ENCODE measurements around the gene SLC25A6.
"Not testable (repeated sequence)": the region's sequence is repeated elsewhere in the genome, so short reads cannot be mapped to it uniquely, and the experiment has no call there.

SLC25A6 gene

DNA sequence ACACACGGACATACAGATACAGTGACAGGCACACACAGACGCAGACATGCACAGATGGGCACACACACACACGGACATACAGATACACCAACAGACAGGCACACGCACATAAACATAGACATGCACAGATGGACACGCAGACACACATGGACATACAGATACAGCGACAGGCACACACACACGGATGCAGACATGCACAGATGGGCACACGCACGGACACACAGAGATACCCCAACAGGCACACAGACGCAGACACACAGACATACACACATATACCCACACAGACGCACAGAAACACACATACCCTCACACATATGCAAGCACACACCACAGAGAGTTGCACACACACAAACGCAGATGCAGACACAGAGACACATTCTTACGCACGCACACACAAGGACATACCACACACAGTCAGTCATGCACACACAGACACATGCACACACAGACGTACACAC lies 24.4 kb upstream of the SLC25A6 start:
- DNase-seq (ENCODE audit: low read depth in 3 of 3, low spot score in 1 of 3) = no peak

GRCh38 chrX:1412551-1413161 lies 20.7 kb upstream of the SLC25A6 start:
- no peak for DNase-seq (ENCODE audit: low read depth in 3 of 3, low spot score in 1 of 3)

- no peak for DNase-seq (ENCODE audit: low read depth in 3 of 3, low spot score in 1 of 3)
These were observed 19.4 kb upstream of the SLC25A6 start for GRCh38 chrX:1411326-1411725.

DNA sequence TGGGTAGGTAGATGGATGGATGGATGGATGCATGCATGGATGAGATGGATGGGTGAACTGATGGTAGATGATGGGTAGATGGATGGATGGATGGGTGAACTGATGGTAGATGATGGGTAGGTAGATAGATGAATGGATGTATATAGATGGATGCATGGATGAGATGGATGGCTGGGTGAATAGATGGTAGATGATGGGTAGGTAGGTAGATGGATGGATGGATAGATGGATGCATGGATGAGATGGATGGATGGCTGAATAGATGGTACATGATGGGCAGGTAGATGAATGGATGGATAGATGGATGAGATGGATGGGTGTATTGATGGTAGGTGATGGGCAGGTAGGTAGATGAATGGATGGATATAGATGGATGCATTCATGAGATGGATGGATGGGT lies 15.1 kb upstream of the SLC25A6 start:
- DNase-seq (ENCODE audit: low read depth in 3 of 3, low spot score in 1 of 3) = no peak

DNA sequence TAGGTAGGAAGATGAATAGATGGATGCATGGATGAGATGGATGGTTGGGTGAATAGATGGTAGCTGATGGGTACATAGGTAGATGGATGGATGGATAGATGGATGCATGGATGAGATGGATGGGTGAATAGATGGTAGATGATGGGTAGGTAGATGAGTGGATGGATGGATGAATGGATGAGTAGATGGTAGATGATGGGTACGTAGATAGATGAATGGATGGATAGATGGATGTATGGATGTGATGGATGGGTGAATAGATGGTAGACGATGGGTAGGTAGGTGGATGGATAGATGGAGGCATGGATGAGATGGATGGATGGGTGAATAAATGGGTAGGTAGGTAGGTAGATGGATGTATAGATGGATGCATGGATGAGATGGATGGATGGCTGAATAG lies 13.9 kb upstream of the SLC25A6 start:
- DNase-seq (ENCODE audit: low read depth in 3 of 3, low spot score in 1 of 3) = not testable (repeated sequence)

DNA sequence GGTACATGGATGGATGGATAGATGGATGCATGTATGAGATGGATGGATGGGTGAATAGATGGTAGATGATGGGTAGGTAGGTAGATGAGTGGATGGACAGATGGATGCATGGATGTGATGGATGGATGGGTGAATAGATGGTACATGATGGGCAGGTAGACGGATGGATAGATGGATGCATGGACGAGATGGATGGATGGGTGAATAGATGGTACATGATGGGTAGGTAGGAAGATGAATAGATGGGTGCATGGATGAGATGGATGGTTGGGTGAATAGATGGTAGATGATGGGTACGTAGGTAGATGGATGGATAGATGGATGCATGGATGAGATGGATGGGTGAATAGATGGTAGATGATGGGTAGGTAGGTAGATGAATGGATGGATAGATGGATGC lies 12.0 kb upstream of the SLC25A6 start:
- not testable (repeated sequence) for DNase-seq (ENCODE audit: low read depth in 3 of 3, low spot score in 1 of 3)

- DNase-seq (ENCODE audit: low read depth in 3 of 3, low spot score in 1 of 3) = no peak
These were observed 11.3 kb upstream of the SLC25A6 start for GRCh38 chrX:1403228-1403627.

- no peak for DNase-seq (ENCODE audit: low read depth in 3 of 3, low spot score in 1 of 3)
These were observed 9.9 kb upstream of the SLC25A6 start for GRCh38 chrX:1401611-1402430.

DNA sequence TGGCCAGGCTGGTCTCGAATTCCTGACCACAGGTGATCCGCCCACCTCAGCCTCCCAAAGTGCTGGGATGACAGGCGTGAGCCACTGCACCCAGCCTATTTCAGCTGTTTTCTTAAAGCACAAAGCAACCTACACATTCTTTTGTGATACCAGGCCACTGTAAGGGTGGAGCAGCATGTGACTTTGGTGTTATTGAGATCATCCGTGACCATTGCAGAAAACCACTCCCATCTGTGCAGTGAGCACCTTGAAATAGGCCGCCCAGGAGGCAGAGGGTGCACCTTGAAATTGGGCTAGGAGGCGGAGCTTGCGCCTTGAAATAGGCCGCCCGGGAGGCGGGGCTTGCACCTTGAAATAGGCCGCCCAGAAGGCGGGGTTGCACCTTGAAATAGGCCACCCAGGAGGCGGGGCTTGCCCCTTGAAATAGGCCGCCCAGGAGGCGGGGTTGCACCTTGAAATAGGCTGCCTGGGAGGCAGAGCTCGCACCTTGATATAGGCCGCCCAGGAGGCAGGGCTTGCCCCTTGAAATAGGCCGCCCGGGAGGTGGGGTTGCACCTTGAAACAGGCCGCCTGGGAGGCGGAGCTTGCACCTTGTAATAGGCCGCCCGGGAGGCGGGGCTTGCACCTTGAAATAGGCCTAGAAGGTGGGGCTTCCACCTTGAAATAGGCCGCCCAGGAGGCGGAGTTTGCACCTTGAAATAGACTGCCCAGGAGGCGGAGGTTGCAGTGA lies 9.0 kb upstream of the SLC25A6 start:
- DNase-seq (ENCODE audit: low read depth in 3 of 3, low spot score in 1 of 3) = no peak

DNA sequence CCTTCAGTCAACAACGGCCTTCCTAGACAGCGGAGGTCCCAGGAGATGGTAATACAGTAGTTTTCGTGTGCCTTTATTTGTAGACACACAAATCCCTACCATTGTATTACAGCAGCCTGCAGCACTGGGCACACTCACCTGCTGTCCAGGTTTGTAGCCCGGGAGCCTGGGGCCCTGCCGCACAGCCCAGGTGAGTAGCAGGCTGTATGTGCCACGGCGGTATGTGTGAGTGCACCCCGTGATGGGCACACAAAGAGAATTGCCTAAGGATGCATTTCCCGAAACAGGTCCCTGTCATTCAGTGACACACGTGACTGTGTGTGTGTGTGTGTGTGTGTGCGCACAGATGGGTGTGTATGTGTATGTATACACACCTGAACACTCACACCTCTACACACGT lies 8.1 kb upstream of the SLC25A6 start:
- DNase-seq (ENCODE audit: low read depth in 3 of 3, low spot score in 1 of 3) = no peak

GRCh38 chrX:1398431-1399340 lies 6.8 kb upstream of the SLC25A6 start:
- no peak for DNase-seq (ENCODE audit: low read depth in 3 of 3, low spot score in 1 of 3)

DNA sequence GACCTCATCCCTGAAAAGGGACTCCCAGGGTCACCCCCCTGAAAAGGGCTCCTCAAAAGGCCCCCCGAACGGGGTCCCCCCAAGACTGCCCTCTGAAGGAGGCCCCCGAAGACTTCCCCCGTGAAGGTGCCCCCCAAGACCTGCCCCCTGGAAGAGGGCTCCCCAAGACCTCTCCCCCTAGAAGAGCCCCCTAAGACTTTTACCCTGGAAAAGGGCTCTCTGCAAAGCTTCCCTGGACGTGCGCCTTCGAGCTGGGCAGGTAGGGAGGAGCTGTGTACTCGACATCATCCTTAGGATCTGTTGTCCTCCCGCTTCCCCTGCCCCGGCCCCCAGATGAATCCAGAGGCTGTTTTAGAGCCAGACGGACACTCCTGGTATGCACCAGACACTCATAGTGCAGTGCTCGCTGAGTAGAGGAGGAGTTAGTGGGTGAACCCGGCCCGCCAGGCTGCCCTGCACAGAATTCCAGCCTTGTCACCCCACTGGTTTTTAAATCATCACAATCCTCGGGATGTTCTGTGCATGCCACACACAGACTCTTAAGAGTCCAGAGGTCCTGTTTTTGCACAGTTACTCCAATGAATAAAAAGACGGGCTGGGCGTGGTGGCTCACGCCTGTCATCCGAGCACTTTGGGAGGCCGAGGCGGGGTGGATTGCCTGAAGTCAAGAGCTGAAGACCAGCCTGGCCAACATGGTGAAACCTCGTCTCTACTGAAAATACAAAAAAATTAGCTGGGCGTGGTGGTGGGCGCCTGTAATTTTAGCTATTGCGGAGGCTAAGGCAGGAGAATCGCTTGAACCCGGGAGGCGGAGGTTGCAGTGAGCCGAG lies 5.7 kb upstream of the SLC25A6 start:
- DNase-seq (ENCODE audit: low read depth in 3 of 3, low spot score in 1 of 3) = no peak

DNA sequence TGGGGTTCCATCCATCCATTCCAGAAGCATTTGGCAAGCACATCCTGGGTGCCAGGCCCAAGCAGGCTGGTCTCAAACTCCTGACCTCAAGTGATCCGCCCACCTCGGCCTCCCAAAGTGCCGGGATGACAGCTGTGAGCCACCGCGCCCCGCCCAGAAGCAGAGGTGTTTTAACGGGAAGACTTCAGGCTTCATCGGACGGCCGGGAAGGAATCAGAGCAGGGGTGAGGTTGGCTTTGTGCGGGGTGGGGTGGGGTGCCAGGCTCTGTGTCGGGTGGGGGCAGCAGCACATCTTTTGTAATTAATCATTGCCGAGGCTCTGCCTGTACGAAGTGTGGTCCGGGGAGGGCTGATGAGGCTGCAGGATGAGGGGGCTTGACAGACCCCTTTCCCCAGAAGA lies 5.1 kb upstream of the SLC25A6 start:
- DNase-seq (ENCODE audit: low read depth in 3 of 3, low spot score in 1 of 3) = no peak

DNA sequence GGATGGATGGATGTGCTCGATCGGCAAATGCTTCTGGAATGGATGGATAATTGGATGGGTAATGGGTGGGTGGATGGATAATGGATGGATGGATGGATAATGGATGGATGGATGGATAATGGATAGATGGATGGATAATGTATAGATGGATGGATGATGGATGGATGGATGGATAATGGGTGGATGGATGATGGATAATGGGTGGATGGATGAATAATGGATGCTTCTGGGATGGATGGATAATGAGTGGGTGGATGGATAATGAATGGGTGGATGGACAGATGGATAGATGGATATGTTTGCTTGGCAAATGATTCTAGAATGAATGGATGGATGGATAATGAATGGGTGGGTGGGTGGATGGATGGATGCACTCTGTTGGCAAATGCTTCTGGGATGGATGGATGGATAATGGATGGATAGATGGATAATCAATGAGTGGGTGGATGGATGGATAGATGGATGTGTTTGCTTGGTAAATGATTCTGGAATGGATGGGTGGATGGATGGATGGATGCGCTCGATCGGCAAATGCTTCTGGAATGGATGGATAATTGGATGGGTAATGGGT lies 3.8 kb upstream of the SLC25A6 start:
- DNase-seq (ENCODE audit: low read depth in 3 of 3, low spot score in 1 of 3) = no peak

DNA sequence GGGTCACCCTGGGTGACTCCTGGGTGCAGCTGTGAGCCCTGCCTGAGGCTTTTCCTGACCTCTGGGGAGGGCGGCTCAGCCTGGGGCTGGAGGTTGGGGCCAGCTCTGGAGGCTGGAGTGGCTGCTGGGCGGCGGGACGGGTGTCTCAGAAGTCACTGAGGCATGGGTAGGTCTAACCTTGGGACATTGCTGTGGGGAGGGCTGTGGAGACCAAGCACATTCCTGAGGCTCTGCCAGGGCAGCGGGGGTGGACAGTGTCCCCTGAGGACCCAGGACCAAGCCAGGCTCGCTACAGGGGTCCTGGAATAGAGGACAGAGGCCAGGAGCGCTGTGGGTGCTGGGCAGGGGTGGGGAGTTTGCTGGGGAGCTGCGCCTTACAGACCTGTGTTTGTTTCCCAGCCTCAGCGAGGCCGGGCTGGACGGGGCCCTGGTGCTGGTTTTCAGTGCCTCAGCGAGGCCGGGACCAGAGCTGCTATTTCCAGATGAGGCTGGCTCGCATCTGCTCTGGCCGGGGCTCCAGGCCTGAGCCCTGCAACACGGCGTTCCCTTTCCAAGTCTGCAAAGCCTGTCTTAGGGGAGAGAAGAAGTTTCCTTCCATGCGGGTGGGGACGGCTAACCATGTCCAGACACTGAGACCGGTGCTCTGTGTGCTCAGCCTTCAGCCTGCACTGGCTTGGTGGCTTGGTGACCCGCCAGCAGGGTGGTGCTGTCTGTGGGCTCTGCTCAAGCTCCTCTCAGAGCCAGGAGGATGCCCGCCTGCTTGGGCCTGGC lies 3.0 kb upstream of the SLC25A6 start:
- DNase-seq (ENCODE audit: low read depth in 3 of 3, low spot score in 1 of 3) = no peak

DNA sequence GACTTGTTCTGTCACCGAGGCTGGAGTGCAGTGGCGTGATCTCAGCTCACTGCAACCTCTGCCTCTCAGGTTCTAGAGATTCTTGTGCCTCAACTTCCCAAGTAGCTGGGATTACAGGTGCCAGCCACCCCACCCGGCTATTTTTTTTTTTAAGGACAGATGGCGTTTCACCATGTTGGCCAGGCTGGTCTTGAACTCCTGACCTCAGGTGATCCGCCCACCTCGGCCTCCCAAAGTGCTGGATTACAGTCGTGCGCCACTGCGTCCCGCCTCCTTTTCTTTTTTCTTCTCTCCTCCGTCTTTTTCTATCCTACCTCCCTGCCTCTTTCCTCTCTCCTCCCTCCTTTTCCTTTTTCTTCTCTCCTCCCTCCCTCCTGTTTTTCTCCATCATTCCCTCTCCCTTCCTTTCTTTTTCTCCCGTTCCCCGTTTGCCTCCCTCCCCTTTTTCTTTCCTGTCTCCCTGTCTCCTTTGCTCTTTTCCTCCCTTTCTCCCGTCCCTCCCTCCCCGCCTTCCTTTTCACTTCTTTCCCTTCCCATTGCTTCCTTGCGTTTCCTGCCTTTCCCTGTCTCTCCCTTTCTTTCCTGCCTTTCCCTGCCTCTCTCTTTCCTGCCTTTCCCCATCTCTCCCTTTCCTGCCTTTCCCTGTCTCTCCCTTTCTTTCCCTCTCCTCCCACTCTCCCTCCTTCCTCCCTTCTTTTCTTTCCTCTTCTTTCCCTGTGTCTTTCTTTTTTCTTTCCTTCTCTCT lies 2.1 kb upstream of the SLC25A6 start:
- DNase-seq (ENCODE audit: low read depth in 3 of 3, low spot score in 1 of 3) = no peak

- DNase-seq (ENCODE audit: low read depth in 3 of 3, low spot score in 1 of 3) = peak in 1 of 3 donors; percentile 18
These were observed 609 bp upstream of the SLC25A6 start for GRCh38 chrX:1392376-1393068.

- peak in 2 of 3 donors; percentile 91 to 95 for DNase-seq (ENCODE audit: low read depth in 3 of 3, low spot score in 1 of 3)
These were observed 575 bp downstream of the SLC25A6 start for GRCh38 chrX:1391370-1391706.
